ENCODE results near the gene WDR74.
"Not testable (repeated sequence)": the region's sequence is repeated elsewhere in the genome, so short reads cannot be mapped to it uniquely, and the experiment has no call there.

The WDR74 gene

DNA sequence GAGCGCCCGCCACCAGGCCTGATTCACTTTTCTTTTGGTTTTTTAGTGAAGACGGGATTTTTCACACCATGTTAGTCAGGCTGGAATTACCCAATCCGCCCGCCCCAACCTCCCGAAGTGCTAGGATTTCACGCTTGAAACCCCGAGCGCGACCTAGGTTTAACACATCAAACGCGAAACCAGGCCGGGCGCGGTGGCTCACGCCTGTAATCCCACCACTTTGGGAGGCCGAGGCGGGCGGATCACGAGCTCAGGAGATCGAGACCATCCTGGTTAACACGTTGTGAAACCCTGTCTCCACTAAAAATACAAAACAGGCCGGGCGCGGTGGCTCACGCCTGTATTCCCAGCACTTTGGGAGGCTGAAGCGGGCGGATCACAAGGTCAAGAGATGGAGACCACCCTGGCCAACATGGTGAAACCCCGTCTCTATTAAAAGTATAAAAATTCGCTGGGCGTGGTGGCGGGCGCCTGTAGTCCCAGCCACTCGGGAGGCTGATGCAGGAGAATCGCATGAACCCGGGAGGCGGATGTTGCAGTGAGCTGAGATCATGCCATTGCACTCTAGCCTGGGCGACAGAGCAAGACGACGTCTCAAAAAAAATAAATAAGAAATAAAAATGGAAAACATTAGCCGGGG, 1.5 kb upstream of the WDR74 start:
- peak; percentile 87 for DNase-seq

GRCh38 chr11:62835336-62835735, 4.1 kb downstream of the WDR74 start:
- DNase-seq, result no peak

DNA sequence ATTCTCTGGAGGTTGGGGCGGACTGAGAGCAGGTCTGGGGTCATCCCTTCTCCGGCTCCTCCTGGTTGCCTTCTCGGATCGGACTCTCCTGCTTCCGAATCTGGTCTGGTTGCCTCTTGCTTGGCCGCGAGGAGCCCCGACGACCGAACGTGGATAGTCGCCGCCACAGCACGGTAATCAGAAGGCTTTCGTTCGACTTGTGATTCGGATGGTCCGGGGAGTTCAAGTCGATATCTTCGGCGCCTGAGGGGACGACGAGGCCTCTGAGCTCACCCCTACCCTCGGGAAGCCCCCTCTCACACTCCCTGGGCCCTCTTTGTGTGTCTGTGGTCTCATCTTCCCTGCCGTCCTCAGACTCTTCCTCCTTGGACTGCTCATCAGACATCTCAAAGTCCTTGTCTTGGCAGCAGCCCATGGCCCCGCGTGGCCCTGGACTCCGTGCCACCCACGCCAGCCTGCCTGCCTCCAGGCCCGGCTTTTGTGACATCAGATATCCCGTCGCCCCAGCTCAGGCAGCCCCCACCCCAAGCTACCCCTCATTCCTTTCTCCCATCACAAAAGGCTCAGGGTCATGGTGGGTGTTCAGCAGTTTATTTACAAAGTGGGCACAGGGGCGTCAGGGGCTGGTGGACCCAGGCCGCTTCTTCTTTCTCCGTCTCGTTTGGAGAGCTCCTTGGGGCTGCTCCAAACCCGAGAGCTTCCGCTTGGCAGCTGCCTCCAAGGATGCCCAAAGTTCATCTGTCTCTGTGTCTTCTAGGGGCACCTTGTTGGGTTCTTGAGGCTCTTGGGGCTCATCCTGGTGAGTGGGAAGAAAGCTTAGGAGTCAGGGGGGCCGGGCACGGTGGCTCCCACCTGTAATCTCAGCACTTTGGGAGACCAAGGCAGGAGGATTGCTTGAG, 6.8 kb downstream of the WDR74 start, which contains the start of gene TEX54:
TSS of gene TEX54 (minus strand) at position 506 of the 899 bp plus-strand sequence.
- DNase-seq, result no peak

GRCh38 chr11:62831520-62832335, 7.7 kb downstream of the WDR74 start, which contains the start of gene STX5:
Gene STX5 (minus strand): TSS chr11:62832051. CDS start chr11:62831243, 808 bp downstream.
- peak; percentile 98 for DNase-seq

GRCh38 chr11:62830904-62831519, 8.4 kb downstream of the WDR74 start:
- DNase-seq, result no peak

DNA sequence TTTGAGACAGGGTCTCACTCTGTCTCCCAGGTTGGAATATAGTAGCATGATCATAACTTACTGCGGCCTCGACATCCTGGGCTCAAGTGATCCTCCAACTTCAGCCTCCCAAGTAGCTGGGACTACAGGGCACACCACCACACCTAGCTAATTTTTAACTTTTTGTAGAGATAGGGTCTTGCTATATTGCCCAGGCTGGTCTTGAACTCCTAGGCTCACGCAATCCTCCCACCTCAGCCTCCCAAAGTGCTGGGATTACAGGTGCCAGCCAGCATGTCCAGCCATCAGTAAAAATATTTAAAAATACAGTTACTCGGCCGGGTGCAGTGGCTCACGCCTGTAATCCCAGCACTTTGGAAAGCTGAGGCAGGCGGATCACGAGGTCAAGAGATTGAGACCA, 11.3 kb downstream of the WDR74 start:
- not testable (repeated sequence) for DNase-seq

GRCh38 chr11:62823677-62824076, 15.7 kb downstream of the WDR74 start:
- no peak for DNase-seq

DNA sequence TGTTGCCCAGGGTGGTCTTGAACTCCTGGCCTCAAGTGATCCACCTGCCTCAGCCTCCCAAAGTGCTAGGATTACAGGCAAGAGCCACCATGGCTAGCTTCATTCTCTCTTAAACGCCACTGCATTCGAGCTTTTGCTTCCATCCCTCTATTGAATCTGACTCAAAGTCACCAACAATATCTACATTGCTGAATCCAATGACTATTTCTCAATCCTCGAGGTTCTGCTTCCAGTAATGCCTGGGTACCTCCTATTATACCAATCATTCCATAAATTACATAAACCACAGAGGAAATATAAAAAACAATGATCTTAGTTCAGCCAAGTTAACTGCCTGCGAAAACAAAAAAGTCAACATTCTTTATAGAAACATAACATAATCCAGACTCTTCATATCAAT, 22.3 kb downstream of the WDR74 start:
- DNase-seq, result no peak

DNA sequence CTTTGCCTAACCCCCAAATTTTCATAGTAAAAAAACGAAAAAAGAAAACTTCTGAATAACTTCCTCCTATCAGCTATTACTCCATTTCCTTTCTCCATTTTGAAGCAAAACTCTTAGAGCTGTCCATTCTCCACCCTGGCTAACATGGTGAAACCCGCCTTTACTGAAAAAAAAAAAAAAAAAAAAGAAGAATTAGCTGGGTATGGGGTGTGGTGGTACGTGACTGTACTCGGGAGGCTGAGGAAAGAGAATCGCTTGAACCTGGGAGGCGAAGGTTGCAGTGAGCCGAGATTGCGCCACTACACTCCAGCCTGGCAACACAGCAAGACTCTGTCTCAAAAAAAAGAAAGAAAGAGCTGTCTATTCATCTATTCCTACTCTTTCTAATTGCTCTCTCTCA, 22.8 kb downstream of the WDR74 start:
- no peak for DNase-seq

- DNase-seq, result no peak
Measured at GRCh38 chr11:62811659-62812058, 27.7 kb downstream of the WDR74 start.

DNA sequence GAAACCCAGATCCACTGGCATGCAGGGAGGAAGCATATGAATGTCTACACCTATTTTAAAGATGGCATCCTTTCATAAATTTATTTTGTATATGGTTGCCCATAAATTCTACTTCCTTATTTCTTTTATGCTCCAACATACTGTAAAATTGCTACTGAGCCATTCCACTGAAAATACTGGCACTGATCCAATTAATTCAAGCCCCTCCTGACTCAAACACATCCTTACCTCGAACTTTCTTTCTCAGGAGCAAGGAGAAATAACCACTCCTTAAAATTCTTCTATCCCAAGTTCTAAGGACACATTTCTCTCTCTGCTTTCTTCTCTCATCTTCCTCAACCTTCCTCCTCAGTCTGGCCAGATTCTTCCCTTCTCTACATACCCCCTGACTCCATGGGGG, 28.6 kb downstream of the WDR74 start:
- no peak for DNase-seq

GRCh38 chr11:62806611-62807121, 32.7 kb downstream of the WDR74 start:
- peak; percentile 13 for DNase-seq

DNA sequence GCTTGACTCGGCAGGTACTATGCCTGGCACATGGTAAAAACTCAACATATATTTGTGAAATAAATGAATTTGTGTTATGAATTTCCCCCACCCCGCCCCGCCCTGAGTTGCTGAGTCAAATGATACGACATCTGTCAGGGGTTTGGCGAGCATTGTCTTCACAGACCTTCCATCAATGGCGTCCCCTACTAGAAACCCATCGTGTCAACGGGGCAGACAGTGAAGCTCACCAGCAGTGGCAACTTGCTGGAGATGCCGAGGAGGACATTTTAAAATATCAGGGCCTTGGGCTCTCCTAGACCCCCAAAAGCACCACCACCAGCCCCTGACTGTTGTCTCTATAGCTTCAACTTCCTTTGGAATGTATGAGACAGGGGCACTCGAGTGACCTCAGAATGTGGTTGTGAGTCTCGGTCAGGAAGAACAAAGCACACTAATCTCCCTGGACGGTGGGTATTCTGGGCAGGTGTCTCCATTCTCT, 33.4 kb downstream of the WDR74 start:
- DNase-seq, result peak; percentile 26

- DNase-seq, result peak; percentile 92
Measured at GRCh38 chr11:62805076-62805892, 34.1 kb downstream of the WDR74 start, which contains the start of gene NXF1. Gene NXF1 (minus strand): TSS chr11:62805440. CDS start chr11:62805356, 84 bp downstream.

- peak; percentile 28 for DNase-seq
Measured at GRCh38 chr11:62804310-62805075, 34.9 kb downstream of the WDR74 start.

- DNase-seq, result no peak
Measured at GRCh38 chr11:62801071-62801470, 38.3 kb downstream of the WDR74 start.

GRCh38 chr11:62799486-62799885, 39.9 kb downstream of the WDR74 start:
- no peak for DNase-seq

DNA sequence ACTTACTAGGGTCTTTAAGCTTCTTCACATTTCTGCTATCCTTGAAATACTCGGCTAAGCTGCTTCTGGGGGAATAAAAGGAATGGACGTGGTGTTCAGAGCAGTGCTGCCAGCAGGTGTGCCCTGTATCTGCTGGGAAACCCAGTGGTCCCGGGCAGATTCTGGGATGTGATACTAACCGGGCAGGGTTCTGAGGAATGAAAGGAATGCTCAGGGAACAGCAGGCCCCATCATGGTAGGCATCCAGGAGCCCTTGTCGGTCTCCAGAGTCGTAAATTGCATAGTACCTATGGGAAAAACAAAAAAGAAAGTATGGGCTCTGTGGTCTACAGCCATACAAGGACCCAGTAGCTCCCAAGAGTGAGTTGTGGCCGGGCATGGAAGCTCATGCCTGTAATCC, 43.1 kb downstream of the WDR74 start:
- DNase-seq, result no peak

DNA sequence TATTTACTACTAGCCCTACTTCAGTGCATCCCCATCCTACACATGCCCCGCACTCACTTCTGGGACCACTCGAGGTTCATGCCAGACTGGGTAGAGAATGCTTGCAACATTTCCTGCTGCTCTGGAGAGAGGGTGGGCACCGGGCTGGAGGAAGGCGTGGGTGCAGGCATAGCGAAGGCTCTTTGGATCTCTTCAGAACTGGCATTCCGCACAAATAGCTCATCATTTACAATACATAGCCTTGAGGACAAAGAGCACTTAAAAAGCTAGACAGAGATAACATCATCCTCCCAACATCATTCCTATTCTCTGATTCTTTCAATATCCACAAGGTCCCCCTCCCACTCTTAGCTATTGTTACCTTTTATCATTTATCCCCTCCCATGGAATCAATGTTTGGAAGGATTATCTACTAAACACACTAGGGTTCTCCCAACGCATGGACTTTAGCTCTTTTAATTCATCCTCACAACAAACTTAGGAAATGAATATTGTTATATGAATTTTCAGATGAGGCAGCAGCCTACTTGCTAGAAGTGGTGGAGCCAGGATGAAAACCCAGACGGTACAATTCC, 45.1 kb downstream of the WDR74 start:
- no peak for DNase-seq

DNA sequence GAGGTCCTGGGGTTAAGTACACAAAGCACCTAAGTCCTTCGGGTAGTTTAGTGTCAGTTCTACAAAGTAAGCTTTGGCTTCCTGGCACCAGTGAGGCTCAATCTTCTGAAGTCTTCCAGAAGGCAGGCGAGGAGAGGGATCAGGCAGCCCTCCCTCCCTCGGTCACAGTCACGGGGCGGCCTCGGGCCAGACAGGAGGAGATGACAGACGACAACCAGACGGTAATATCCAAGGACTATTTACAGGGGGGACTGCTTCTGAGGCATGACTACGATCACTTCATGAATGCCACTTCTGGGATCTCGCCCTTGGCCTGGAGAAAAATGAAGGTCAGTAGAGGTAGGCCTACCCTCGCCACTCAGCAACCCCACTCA, 47.2 kb downstream of the WDR74 start:
- peak; percentile 10 for DNase-seq

All from fibroblast of skin of right biceps (primary cell).